Ascending aorta (tissue), 2 donors: ENCODE results near the gene KCNJ13. TPM values are rescaled to one million over a fixed set of nuclear protein-coding genes. Genes with fewer than 3 reads are reported as not detected.
"Not testable (repeated sequence)": the region's sequence is repeated elsewhere in the genome, so short reads cannot be mapped to it uniquely, and the experiment has no call there.

Experiments
- DNase-seq, 2 donors: peaks; one replicate each; pipeline ENCODE4 v3.0.0-alpha.2; 2019; ENCODE audit warnings: low spot score in 2 of 2
- H3K27ac ChIP-seq, 2 donors: fragments of 200-600 bp; sonication (generic); one replicate each; pipeline ENCODE4 v1.5.1; 2016 to 2017; ENCODE audit warnings: mild to moderate bottlenecking in 1 of 2
- H3K27me3 ChIP-seq: fragments of 200-600 bp; sonication (generic); one replicate; pipeline ENCODE4 v1.5.1; 2017
- H3K36me3 ChIP-seq, 2 donors: fragments of 200-600 bp; sonication (generic); one replicate each; pipeline ENCODE4 v1.5.1; 2016
- H3K4me1 ChIP-seq, 2 donors: fragments of 200-600 bp; sonication (generic); one replicate each; pipeline ENCODE4 v1.5.1; 2016 to 2017; ENCODE audit warnings: mild to moderate bottlenecking in 1 of 2
- H3K4me3 ChIP-seq, 2 donors: fragments of 200-600 bp; sonication (generic); one replicate each; pipeline ENCODE4 v1.5.1; 2016 to 2017; ENCODE audit warnings: mild to moderate bottlenecking in 1 of 2
- H3K9me3 ChIP-seq, 2 donors: fragments of 200-600 bp; sonication (generic); one replicate each; pipeline ENCODE4 v1.5.1; 2016
- intact Hi-C: fragments of 100-400 bp; cut with DNase I; formaldehyde crosslinking; loops from one replicate; pipeline ENCODE4 v1.15.1; 2023
- total RNA-seq: library from RNA; depleted of rRNA; stranded (reverse); fragments of >200 nt; gene quantifications from one replicate; pipeline ENCODE4 v1.1.0, GENCODE V29; 2016
- TF ChIP-seq, protein P1 (sequence below), 3 experiments: fragments of 200-600 bp in 2 of 3; fragments of 450-650 bp in 1 of 3; sonication (generic) in 2 of 3; IDR thresholded peaks; one replicate each; pipeline ENCODE4 v1.5.1; 2016 to 2019; ENCODE audit warnings: antibody characterized with exemption in 3 of 3, mild to moderate bottlenecking in 1 of 3, moderate library complexity in 1 of 3

KCNJ13 gene
- total RNA-seq, 1 donor from 2014 or later, result not detected

- DNase-seq, result no peak
- peaks cover 0 to 4% of the 10 kb centered on the region in 2 donors for H3K4me1 ChIP-seq
- H3K36me3 ChIP-seq, result peaks cover 11 to 42% of the 10 kb centered on the region in 2 donors
- H3K27ac ChIP-seq, result no peak overlapping the region
- no peak overlapping the region for H3K4me3 ChIP-seq
- intact Hi-C loops, result no loop called here
- H3K9me3 ChIP-seq, result no peaks in the 10 kb centered on the region
- TF ChIP-seq, protein P1, sequence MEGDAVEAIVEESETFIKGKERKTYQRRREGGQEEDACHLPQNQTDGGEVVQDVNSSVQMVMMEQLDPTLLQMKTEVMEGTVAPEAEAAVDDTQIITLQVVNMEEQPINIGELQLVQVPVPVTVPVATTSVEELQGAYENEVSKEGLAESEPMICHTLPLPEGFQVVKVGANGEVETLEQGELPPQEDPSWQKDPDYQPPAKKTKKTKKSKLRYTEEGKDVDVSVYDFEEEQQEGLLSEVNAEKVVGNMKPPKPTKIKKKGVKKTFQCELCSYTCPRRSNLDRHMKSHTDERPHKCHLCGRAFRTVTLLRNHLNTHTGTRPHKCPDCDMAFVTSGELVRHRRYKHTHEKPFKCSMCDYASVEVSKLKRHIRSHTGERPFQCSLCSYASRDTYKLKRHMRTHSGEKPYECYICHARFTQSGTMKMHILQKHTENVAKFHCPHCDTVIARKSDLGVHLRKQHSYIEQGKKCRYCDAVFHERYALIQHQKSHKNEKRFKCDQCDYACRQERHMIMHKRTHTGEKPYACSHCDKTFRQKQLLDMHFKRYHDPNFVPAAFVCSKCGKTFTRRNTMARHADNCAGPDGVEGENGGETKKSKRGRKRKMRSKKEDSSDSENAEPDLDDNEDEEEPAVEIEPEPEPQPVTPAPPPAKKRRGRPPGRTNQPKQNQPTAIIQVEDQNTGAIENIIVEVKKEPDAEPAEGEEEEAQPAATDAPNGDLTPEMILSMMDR (IDR thresholded peaks at IDR 0.05), result no peak
- no peaks in the 10 kb centered on the region for H3K27me3 ChIP-seq
Measured at GRCh38 chr2:232731470-232731869, 44.9 kb downstream of the KCNJ13 start.

DNA sequence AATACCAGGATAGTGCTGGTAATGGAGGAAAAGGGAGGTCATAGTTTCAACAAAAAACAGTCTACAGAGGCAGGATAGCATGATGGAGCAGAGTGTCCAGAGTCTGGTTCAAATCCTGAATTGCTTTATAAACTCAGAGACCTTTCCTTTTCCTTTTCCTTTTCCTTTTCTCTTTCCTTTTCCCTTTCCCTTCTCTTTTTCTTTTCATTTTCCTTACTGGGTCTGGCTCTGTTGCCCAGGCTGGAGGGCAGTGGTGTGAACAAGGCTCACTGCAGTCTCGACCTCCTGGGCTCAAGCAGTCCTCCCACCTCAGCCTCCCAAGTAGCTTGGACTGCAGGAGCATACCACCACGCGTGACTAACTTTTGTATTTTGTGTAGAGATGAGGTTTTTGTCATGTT, 47.6 kb downstream of the KCNJ13 start:
- Histone ChIP-seq H3K9me3 (no peaks in the 10 kb centered on the region), H3K27ac (no peak overlapping the region), H3K36me3 (peaks cover 15 to 44% of the 10 kb centered on the region in 2 donors), H3K4me3 (no peak overlapping the region), H3K4me1 (peaks cover 0 to 4% of the 10 kb centered on the region in 2 donors), H3K27me3 (no peaks in the 10 kb centered on the region)
- intact Hi-C loops, result no loop called here
- TF ChIP-seq, protein P1 (IDR thresholded peaks at IDR 0.05), result no peak
- no peak for DNase-seq

GRCh38 chr2:232723027-232723426, 53.3 kb downstream of the KCNJ13 start:
- no peaks in the 10 kb centered on the region for H3K9me3 ChIP-seq
- H3K4me3 ChIP-seq, result no peak overlapping the region
- intact Hi-C loops, result no loop called here
- no peak for DNase-seq
- peaks cover 7 to 33% of the 10 kb centered on the region in 2 donors for H3K36me3 ChIP-seq
- H3K27ac ChIP-seq, result no peak overlapping the region
- H3K27me3 ChIP-seq, result no peaks in the 10 kb centered on the region
- TF ChIP-seq, protein P1 (IDR thresholded peaks at IDR 0.05), result no peak
- H3K4me1 ChIP-seq, result no peaks in the 10 kb centered on the region

DNA sequence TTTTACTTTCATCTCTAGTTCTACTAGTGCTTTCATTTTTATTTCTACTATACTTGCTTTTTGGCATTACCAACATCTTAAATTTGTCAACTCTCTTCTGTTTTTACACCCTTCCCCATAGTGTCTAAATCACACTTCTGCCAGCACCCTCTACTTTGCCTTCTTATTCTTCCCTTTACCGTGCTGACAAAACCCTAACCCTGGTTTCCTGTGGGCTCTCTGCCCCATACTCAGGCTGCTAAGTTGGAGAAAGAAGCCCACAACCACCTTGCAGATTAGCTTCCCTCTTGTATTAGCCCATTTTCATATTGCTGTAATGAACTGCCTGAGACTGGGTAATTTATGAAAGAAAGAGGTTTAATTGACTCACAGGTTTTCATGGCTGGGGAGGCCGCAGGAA, 54.5 kb downstream of the KCNJ13 start:
- Histone ChIP-seq H3K4me1 (no peaks in the 10 kb centered on the region), H3K27ac (no peak overlapping the region), H3K27me3 (no peaks in the 10 kb centered on the region), H3K36me3 (peaks cover 9 to 22% of the 10 kb centered on the region in 2 donors), H3K4me3 (no peak overlapping the region), H3K9me3 (no peaks in the 10 kb centered on the region)
- DNase-seq, result no peak
- TF ChIP-seq, protein P1 (IDR thresholded peaks at IDR 0.05), result no peak
- intact Hi-C loops, result no loop called here

DNA sequence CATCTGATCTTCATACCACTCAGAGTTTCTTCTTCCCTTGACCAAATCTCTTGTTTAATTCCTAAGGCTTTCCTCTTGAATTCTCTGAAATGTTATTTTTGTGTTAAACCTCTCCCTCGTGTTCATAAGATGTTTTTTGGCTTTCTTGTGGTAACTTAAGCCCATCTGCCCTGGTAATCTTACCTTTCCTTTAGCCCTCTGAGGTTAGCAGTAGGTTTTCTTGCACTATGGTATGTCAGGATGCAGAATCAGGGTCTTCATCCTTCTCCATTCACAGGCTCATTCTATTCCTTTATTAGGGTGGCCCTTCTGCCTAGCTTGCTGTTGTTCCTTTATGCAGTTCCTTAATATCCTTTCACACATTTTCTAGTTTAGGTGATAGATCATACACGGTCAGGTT, 55.1 kb downstream of the KCNJ13 start:
- H3K4me3 ChIP-seq, result no peak overlapping the region
- peaks cover 9 to 21% of the 10 kb centered on the region in 2 donors for H3K36me3 ChIP-seq
- H3K27ac ChIP-seq, result no peak overlapping the region
- TF ChIP-seq, protein P1 (IDR thresholded peaks at IDR 0.05), result no peak
- intact Hi-C loops, result no loop called here
- no peaks in the 10 kb centered on the region for H3K9me3 ChIP-seq
- DNase-seq, result no peak
- H3K27me3 ChIP-seq, result no peaks in the 10 kb centered on the region
- no peaks in the 10 kb centered on the region for H3K4me1 ChIP-seq

DNA sequence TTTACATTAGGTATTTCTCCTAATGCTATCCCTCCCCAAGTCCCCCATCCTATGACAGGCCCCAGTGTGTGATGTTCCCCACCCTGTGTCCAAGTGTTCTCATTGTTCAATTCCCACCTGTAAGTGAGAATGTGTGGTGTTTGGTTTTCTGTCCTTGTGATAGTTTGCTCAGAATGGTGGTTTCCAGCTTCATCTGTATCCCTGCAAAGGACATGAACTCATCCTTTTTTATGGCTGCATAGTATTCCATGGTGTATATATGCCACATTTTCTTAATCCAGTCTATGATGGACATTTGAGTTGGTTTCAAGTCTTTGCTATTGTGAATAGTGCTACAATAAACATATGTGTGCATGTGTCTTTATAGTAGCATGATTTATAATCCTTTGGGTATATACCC, 56.3 kb downstream of the KCNJ13 start:
- H3K4me3 ChIP-seq, H3K36me3 ChIP-seq, H3K9me3 ChIP-seq, H3K27me3 ChIP-seq, intact Hi-C loops, DNase-seq, H3K27ac ChIP-seq, H3K4me1 ChIP-seq: not testable (repeated sequence)

Other genes with a start within 250 kb of the KCNJ13 start
- gene CHRNG, start 236.9 kb downstream of the KCNJ13 start, total RNA-seq, result not detected
- 0.53 TPM for gene TIGD1, start 226.0 kb downstream of the KCNJ13 start, total RNA-seq
- 16.7 TPM for gene EIF4E2, start 225.9 kb downstream of the KCNJ13 start, total RNA-seq
- 142 TPM for gene EFHD1, start 143.0 kb downstream of the KCNJ13 start, total RNA-seq
- 27.5 TPM for gene GIGYF2, start 79.2 kb downstream of the KCNJ13 start, total RNA-seq
- gene SNORC, start 93.7 kb upstream of the KCNJ13 start, total RNA-seq, result not detected
- gene NGEF, start 236.7 kb upstream of the KCNJ13 start, total RNA-seq, result 0.43 TPM